Central memory CD4-positive, alpha-beta T cell (primary cell): ENCODE data around the gene SRSF4.
"Not testable (repeated sequence)": the region's sequence is repeated elsewhere in the genome, so short reads cannot be mapped to it uniquely, and the experiment has no call there.

ENCODE experiments used
- DNase-seq: peaks from one replicate; pipeline ENCODE4 v3.0.0; 2022

The SRSF4 gene

GRCh38 chr1:29124366-29125236 is 57.1 kb downstream of the SRSF4 start:
- DNase-seq, result peak; percentile 30

GRCh38 chr1:29123887-29124365 is 57.8 kb downstream of the SRSF4 start, which contains the start of gene TMEM200B:
TMEM200B (minus strand) TSS chr1:29123903; CDS start chr1:29121828, 2,075 bp downstream.
- DNase-seq, result no peak

GRCh38 chr1:29123053-29123886 is 58.4 kb downstream of the SRSF4 start:
- DNase-seq, result no peak

- no peak for DNase-seq
These were observed 59.0 kb downstream of the SRSF4 start for GRCh38 chr1:29122682-29123052.

- no peak for DNase-seq
These were observed 59.6 kb downstream of the SRSF4 start for GRCh38 chr1:29121936-29122681.

GRCh38 chr1:29121516-29121935 is 60.2 kb downstream of the SRSF4 start:
- DNase-seq, result no peak

- peak; percentile 66 for DNase-seq
These were observed 60.7 kb downstream of the SRSF4 start for GRCh38 chr1:29120947-29121485.

GRCh38 chr1:29120367-29120766 is 61.3 kb downstream of the SRSF4 start:
- no peak for DNase-seq

- no peak for DNase-seq
These were observed 62.4 kb downstream of the SRSF4 start for GRCh38 chr1:29119121-29119929.

- DNase-seq, result no peak
These were observed 64.3 kb downstream of the SRSF4 start for GRCh38 chr1:29117381-29117780.

- no peak for DNase-seq
These were observed 67.0 kb downstream of the SRSF4 start for GRCh38 chr1:29114654-29115053.

- DNase-seq, result no peak
These were observed 68.1 kb downstream of the SRSF4 start for GRCh38 chr1:29113413-29114117.

- no peak for DNase-seq
These were observed 68.8 kb downstream of the SRSF4 start for GRCh38 chr1:29112705-29113412.

GRCh38 chr1:29108041-29108440 is 73.7 kb downstream of the SRSF4 start:
- not testable (repeated sequence) for DNase-seq

GRCh38 chr1:29105822-29106221 is 75.9 kb downstream of the SRSF4 start:
- no peak for DNase-seq

GRCh38 chr1:29100487-29100886 is 81.2 kb downstream of the SRSF4 start:
- DNase-seq, result no peak

- no peak for DNase-seq
These were observed 82.4 kb downstream of the SRSF4 start for GRCh38 chr1:29099286-29099685.
